H1 (cell line): Measurements from ENCODE around the gene DNM2. TPM values are rescaled to one million over a fixed set of nuclear protein-coding genes. Genes with fewer than 3 reads are reported as not detected.

Experiments
- CTCF ChIA-PET: fragments of 300-600 bp; sonication (Branson Sonifier 250); formaldehyde crosslinking; loops from one replicate; lab custom pipeline; 2021; ENCODE audit not compliant: partially characterized antibody; lab: Charles Lee
- POLR2A ChIA-PET: fragments of 300-600 bp; sonication (Branson Sonifier 250); formaldehyde crosslinking; loops from one replicate; lab custom pipeline; 2021; ENCODE audit warnings: inconsistent platforms; ENCODE audit not compliant: partially characterized antibody; lab: Charles Lee
- DNase-seq, 2 experiments: peaks; one replicate each; pipeline versions ENCODE4 v3.0.0 to v3.0.0-alpha.2; 2010 to 2022; ENCODE audit warnings: low spot score in 2 of 2, low read depth in 1 of 2, mixed read lengths in 1 of 2
- FAIRE-seq: peaks from 2 replicates; lab custom pipeline; 2011; peaks lifted over from hg19 to GRCh38; lab: Jason Lieb, UNC
- H2AFZ ChIP-seq: 2 replicates; pipeline ENCODE4 v1.8.1; 2012; ENCODE audit warnings: low read length, inconsistent platforms
- H2AK5ac ChIP-seq: 2 replicates; pipeline ENCODE4 v1.6.1; 2013; ENCODE audit warnings: low read depth, low read length
- H2BK120ac ChIP-seq: replicated peaks from 2 replicates; pipeline ENCODE3; 2013; ENCODE audit warnings: low read depth, low read length, inconsistent platforms
- H2BK12ac ChIP-seq: 2 replicates; pipeline ENCODE4 v1.6.1; 2013; ENCODE audit warnings: low read depth, low read length
- H2BK15ac ChIP-seq: 2 replicates; pipeline ENCODE4 v1.6.1; 2013; ENCODE audit warnings: low read length
- H2BK20ac ChIP-seq: 2 replicates; pipeline ENCODE4 v1.6.1; 2013; ENCODE audit warnings: low read length
- H2BK5ac ChIP-seq: 2 replicates; pipeline ENCODE4 v1.6.1; 2013; ENCODE audit warnings: low read depth, low read length
- H3K14ac ChIP-seq: 2 replicates; pipeline ENCODE4 v1.6.1; 2013; ENCODE audit warnings: inconsistent platforms; ENCODE audit not compliant: insufficient read length
- H3K18ac ChIP-seq: 2 replicates; pipeline ENCODE4 v1.6.1; 2013; ENCODE audit warnings: low read length; ENCODE audit errors: extremely low read depth
- H3K23ac ChIP-seq: 2 replicates; pipeline ENCODE4 v1.6.1; 2013; ENCODE audit warnings: inconsistent platforms; ENCODE audit not compliant: insufficient read length
- H3K23me2 ChIP-seq: 2 replicates; pipeline ENCODE4 v1.6.1; 2013; ENCODE audit warnings: low read depth, low read length
- H3K27ac ChIP-seq: 2 replicates; pipeline ENCODE4 v1.6.1; 2011; ENCODE audit warnings: low read depth, low read length, inconsistent platforms
- H3K27me3 ChIP-seq, 4 experiments: replicated peaks in 1 of 4; 1 replicate in 1 of 4; 2 replicates in 3 of 4; pipeline versions ENCODE4 v1.6.1 to v1.8.1; 2011 to 2013; ENCODE audit warnings: low read length in 3 of 4, mild to moderate bottlenecking in 3 of 4, inconsistent platforms in 2 of 4, mixed read lengths in 2 of 4, moderate library complexity in 1 of 4; ENCODE audit not compliant: control insufficient read depth in 3 of 4, insufficient read depth in 3 of 4; ENCODE audit errors: extremely low read depth in 1 of 4
- H3K36me3 ChIP-seq, 4 experiments: 2 replicates each; pipeline versions ENCODE4 v1.6.1 to v1.8.1; 2011 to 2013; ENCODE audit warnings: mild to moderate bottlenecking in 4 of 4, low read length in 3 of 4, moderate library complexity in 2 of 4, control low read depth in 1 of 4, inconsistent platforms in 1 of 4; ENCODE audit not compliant: insufficient read depth in 4 of 4, control insufficient read depth in 2 of 4
- H3K4ac ChIP-seq: replicated peaks from 2 replicates; pipeline ENCODE3; 2013; ENCODE audit warnings: low read length, low read depth, mixed read lengths, inconsistent platforms; ENCODE audit not compliant: insufficient read length
- H3K4me1 ChIP-seq, 4 experiments: replicated peaks in 1 of 4; 1 replicate in 1 of 4; 2 replicates in 3 of 4; pipeline versions ENCODE4 v1.6.1 to v1.8.1; 2011 to 2013; ENCODE audit warnings: low read length in 3 of 4, inconsistent platforms in 2 of 4, mixed read lengths in 1 of 4; ENCODE audit not compliant: insufficient read depth in 4 of 4, control insufficient read depth in 3 of 4
- H3K4me2 ChIP-seq, 2 experiments: 2 replicates each; pipeline versions ENCODE4 v1.6.1 to v1.8.1; 2011 to 2013; ENCODE audit warnings: low read depth in 2 of 2, low read length in 2 of 2, control low read depth in 1 of 2, inconsistent platforms in 1 of 2, mild to moderate bottlenecking in 1 of 2; ENCODE audit not compliant: insufficient read depth in 1 of 2
- H3K4me3 ChIP-seq, 4 experiments: fragments of 200-600, 300-600 bp in 1 of 4; sonication (generic), shearing (Covaris generic), sonication (Bioruptor Twin) in 1 of 4; 2 replicates each; pipeline versions ENCODE4 v1.5.1 to v1.8.1; 2011 to 2016; ENCODE audit warnings: low read length in 4 of 4, low read depth in 3 of 4, control low read depth in 2 of 4, inconsistent platforms in 2 of 4, mild to moderate bottlenecking in 2 of 4, mixed read lengths in 1 of 4, moderate library complexity in 1 of 4; ENCODE audit not compliant: insufficient read depth in 2 of 4; ENCODE audit errors: extremely low read depth in 1 of 4
- H3K56ac ChIP-seq: replicated peaks from 2 replicates; pipeline ENCODE3; 2013; ENCODE audit warnings: low read depth, mild to moderate bottlenecking, mixed read lengths, low read length, inconsistent platforms; ENCODE audit not compliant: insufficient read length
- H3K79me1 ChIP-seq: 2 replicates; pipeline ENCODE4 v1.6.1; 2013; ENCODE audit warnings: low read depth, low read length, control low read depth
- H3K79me2 ChIP-seq, 2 experiments: 2 replicates each; pipeline versions ENCODE4 v1.6.1 to v1.8.1; 2012 to 2013; ENCODE audit warnings: low read length in 2 of 2, mild to moderate bottlenecking in 2 of 2, inconsistent platforms in 1 of 2; ENCODE audit not compliant: insufficient read depth in 2 of 2, control insufficient read depth in 1 of 2
- H3K9ac ChIP-seq, 4 experiments: replicated peaks in 1 of 4; 1 replicate in 1 of 4; 2 replicates in 3 of 4; pipeline versions ENCODE4 v1.6.1 to v1.8.1; 2011 to 2013; ENCODE audit warnings: low read depth in 3 of 4, low read length in 3 of 4, control low read depth in 2 of 4, mild to moderate bottlenecking in 2 of 4, moderate library complexity in 2 of 4, inconsistent platforms in 1 of 4; ENCODE audit errors: extremely low read depth in 1 of 4
- H3K9me3 ChIP-seq, 2 experiments: 2 replicates each; pipeline versions ENCODE4 v1.6.1 to v1.8.1; 2012 to 2013; ENCODE audit warnings: mild to moderate bottlenecking in 2 of 2, moderate library complexity in 2 of 2, control low read depth in 1 of 2, inconsistent platforms in 1 of 2, low read depth in 1 of 2, low read length in 1 of 2, mixed read lengths in 1 of 2; ENCODE audit not compliant: insufficient read depth in 2 of 2
- H4K20me1 ChIP-seq, 2 experiments: replicated peaks in 1 of 2; 2 replicates each; pipeline versions ENCODE3 to v1.8.1; 2011 to 2013; ENCODE audit warnings: inconsistent platforms in 2 of 2, low read length in 2 of 2, mild to moderate bottlenecking in 1 of 2; ENCODE audit not compliant: insufficient read depth in 2 of 2, control insufficient read depth in 1 of 2
- H4K5ac ChIP-seq: 2 replicates; pipeline ENCODE4 v1.6.1; 2013; ENCODE audit warnings: low read length, low read depth, mixed read lengths, inconsistent platforms; ENCODE audit not compliant: insufficient read length
- H4K8ac ChIP-seq: 2 replicates; pipeline ENCODE4 v1.8.0; 2013; ENCODE audit warnings: mild to moderate bottlenecking, moderate library complexity, low read length, inconsistent platforms; ENCODE audit not compliant: insufficient read depth; ENCODE audit errors: extremely low read depth
- H4K91ac ChIP-seq: replicated peaks from 2 replicates; pipeline ENCODE3; 2013; ENCODE audit warnings: low read length, mixed read lengths, inconsistent platforms; ENCODE audit not compliant: insufficient read length
- BCL11A ChIP-seq, 2 experiments: IDR thresholded peaks; one replicate each; pipeline ENCODE4 v1.6.1; 2011; ENCODE audit warnings: low read depth in 2 of 2, low read length in 2 of 2, mild to moderate bottlenecking in 2 of 2
- BRCA1 ChIP-seq: IDR thresholded peaks from 2 replicates; pipeline ENCODE4 v1.6.1; 2012; ENCODE audit warnings: low read depth, low read length, improper control_type of control experiment
- CBX8 ChIP-seq: fragments of 300-800, 300-1000 bp; sonication (generic); IDR thresholded peaks from 2 replicates; pipeline ENCODE4 v1.7.1; 2016; ENCODE audit warnings: low read depth, low read length, borderline replicate concordance
- NANOG ChIP-seq: IDR thresholded peaks from 2 replicates; pipeline ENCODE4 v1.6.1; 2011; ENCODE audit warnings: low read length, low read depth, mild to moderate bottlenecking, inconsistent platforms; ENCODE audit not compliant: insufficient read depth, poor library complexity, severe bottlenecking
- PHF8 ChIP-seq: fragments of 200-600 bp; sonication (generic); conservative IDR thresholded peaks from 2 replicates; pipeline ENCODE4 v1.7.1; 2012; ENCODE audit warnings: low read depth, mild to moderate bottlenecking, inconsistent platforms, low read length, moderate library complexity
- POU5F1 ChIP-seq: IDR thresholded peaks from 2 replicates; pipeline ENCODE4 v1.6.1; 2011; ENCODE audit warnings: low read depth, mild to moderate bottlenecking, low read length, moderate library complexity
- TEAD4 ChIP-seq: IDR thresholded peaks from 2 replicates; pipeline ENCODE4 v1.6.1; 2012; ENCODE audit warnings: low read depth, low read length, inconsistent platforms, mixed read lengths
- YY1 ChIP-seq: IDR thresholded peaks from 2 replicates; pipeline ENCODE4 v1.6.1; 2011; ENCODE audit warnings: low read depth, mild to moderate bottlenecking, low read length
- ZNF274 ChIP-seq: IDR thresholded peaks from 2 replicates; pipeline ENCODE4 v1.7.0; 2012; ENCODE audit warnings: low read length, borderline replicate concordance; ENCODE audit errors: extremely low read depth
- WGBS, 2 experiments: shearing (Covaris generic) in 1 of 2; methylation state at CpG; one replicate each; pipeline versions ENCODE4 v1.1.6 to v1.1.7; 2013 to 2015; ENCODE audit warnings: low lambda C conversion rate in 2 of 2, mixed read lengths in 2 of 2, inconsistent platforms in 1 of 2, low coverage in 1 of 2, missing lambda C conversion rate in 1 of 2; ENCODE audit not compliant: insufficient replicate concordance in 2 of 2, insufficient coverage in 1 of 2, insufficient read length in 1 of 2; ENCODE audit errors: extremely low coverage in 1 of 2, missing lambda C conversion rate in 1 of 2; 5-methylcytosine and 5-hydroxymethylcytosine counted together
- polyA plus RNA-seq, 7 experiments: library from polyadenylated mRNA; depleted of rRNA in 3 of 7; stranded (reverse) in 5 of 7; unstranded in 2 of 7; fragments of >200 nt in 5 of 7; fragments of 200-250 nt in 2 of 7; gene quantifications; 1 replicate in 5 of 7; 2 replicates in 1 of 7; 4 replicates in 1 of 7; pipeline versions ENCODE4 v1.2.1 to v1.2.3, GENCODE V29; 2011 to 2013; ENCODE audit warnings: missing spikeins in 2 of 7, mixed read lengths in 2 of 7
- total RNA-seq: library from RNA; stranded (reverse); fragmentation: NEBNext Ultra II Directional; extraction: Animal tissue kit (Norgen Biotek cat#: 25700); gene quantifications from 2 replicates; pipeline ENCODE4 v1.2.1, GENCODE V29; 2021
- TF ChIP-seq, protein P1 (sequence below): IDR thresholded peaks from 2 replicates; pipeline ENCODE4 v1.6.1; 2011; ENCODE audit warnings: low read length, improper control_type of control experiment
- TF ChIP-seq, protein P2 (sequence below): IDR thresholded peaks from 2 replicates; pipeline ENCODE4 v1.6.1; 2012; ENCODE audit warnings: low read length, inconsistent platforms

Gene DNM2
- total and polyA plus RNA-seq, 2 of the 8 experiments (the other 6 are each of a cell fraction or from before 2014, with no cell fraction given) = 61.9 to 120 TPM

GRCh38 chr19:10823690-10824089 is 105.8 kb downstream of the DNM2 start:
- H4K5ac ChIP-seq = no peak overlapping the region
- DNase-seq = no peak
- H3K79me2 ChIP-seq = no peaks in the 10 kb centered on the region
- no peak overlapping the region for H3K9ac ChIP-seq
- H4K20me1 ChIP-seq = peaks cover 1 to 7% of the 10 kb centered on the region in 2 experiments
- H3K4me1 ChIP-seq = no peaks in the 10 kb centered on the region
- CTCF ChIA-PET = interaction anchor here (1.4 kb wide), 1 partner anchor 41 kb away, joined by 4 read pairs; no protein-coding TSS in a partner anchor
- POLR2A ChIA-PET = interaction anchor here (2.0 kb wide), 1 partner anchor 12 kb away, joined by 8 read pairs; the partner anchor contains the start of gene TMED1
- WGBS, 2 experiments = 95% methylated on average over 12 of the region's 12 CpGs; no CpG with 5 or more reads in 1 of the 2 experiments
- no peaks in the 10 kb centered on the region for H3K9me3 ChIP-seq
- H3K14ac ChIP-seq = no peak overlapping the region
- no peak overlapping the region for H3K18ac ChIP-seq
- H3K4me2 ChIP-seq = no peak overlapping the region
- H2BK5ac ChIP-seq = no peak overlapping the region
- H3K56ac ChIP-seq = no peak overlapping the region
- no peak overlapping the region for H2BK12ac ChIP-seq
- no peak for FAIRE-seq
- H3K23ac ChIP-seq = no peak overlapping the region
- H3K4ac ChIP-seq = no peak overlapping the region
- no peak overlapping the region for H2BK20ac ChIP-seq
- no peak overlapping the region for H2BK120ac ChIP-seq
- H3K23me2 ChIP-seq = no peaks in the 10 kb centered on the region
- H4K91ac ChIP-seq = no peak overlapping the region
- H3K27me3 ChIP-seq = no peaks in the 10 kb centered on the region
- TF ChIP-seq BRCA1 (no peak), CBX8 (no peak), YY1 (no peak), POU5F1 (no peak), BCL11A (IDR thresholded peaks at IDR 0.05; ENCODE audit: low read depth in 2 of 2, low read length in 2 of 2) (no peak), NANOG (no peak), PHF8 (no peak), ZNF274 (no peak), TEAD4 (no peak)
- TF ChIP-seq, protein P1, sequence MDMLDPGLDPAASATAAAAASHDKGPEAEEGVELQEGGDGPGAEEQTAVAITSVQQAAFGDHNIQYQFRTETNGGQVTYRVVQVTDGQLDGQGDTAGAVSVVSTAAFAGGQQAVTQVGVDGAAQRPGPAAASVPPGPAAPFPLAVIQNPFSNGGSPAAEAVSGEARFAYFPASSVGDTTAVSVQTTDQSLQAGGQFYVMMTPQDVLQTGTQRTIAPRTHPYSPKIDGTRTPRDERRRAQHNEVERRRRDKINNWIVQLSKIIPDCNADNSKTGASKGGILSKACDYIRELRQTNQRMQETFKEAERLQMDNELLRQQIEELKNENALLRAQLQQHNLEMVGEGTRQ = no peak
- TF ChIP-seq, protein P2, sequence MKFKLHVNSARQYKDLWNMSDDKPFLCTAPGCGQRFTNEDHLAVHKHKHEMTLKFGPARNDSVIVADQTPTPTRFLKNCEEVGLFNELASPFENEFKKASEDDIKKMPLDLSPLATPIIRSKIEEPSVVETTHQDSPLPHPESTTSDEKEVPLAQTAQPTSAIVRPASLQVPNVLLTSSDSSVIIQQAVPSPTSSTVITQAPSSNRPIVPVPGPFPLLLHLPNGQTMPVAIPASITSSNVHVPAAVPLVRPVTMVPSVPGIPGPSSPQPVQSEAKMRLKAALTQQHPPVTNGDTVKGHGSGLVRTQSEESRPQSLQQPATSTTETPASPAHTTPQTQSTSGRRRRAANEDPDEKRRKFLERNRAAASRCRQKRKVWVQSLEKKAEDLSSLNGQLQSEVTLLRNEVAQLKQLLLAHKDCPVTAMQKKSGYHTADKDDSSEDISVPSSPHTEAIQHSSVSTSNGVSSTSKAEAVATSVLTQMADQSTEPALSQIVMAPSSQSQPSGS = no peak
- TF ChIP-seq, all 59 proteins: peak for 0
- H3K27ac ChIP-seq = no peak overlapping the region
- no peak overlapping the region for H3K4me3 ChIP-seq
- no peak overlapping the region for H2AK5ac ChIP-seq
- H4K8ac ChIP-seq = no peak overlapping the region
- no peak overlapping the region for H2AFZ ChIP-seq
- peaks cover 16 to 34% (median 30%) of the 10 kb centered on the region in 4 experiments; a peak in 5 of 8 replicates for H3K36me3 ChIP-seq
- H2BK15ac ChIP-seq = no peak overlapping the region
- no peaks in the 10 kb centered on the region for H3K79me1 ChIP-seq
